Measurements from ENCODE around the gene ENTR1.
A peak's percentile ranks its signal among the peaks of the same experiment; 100 is the strongest.

The ENTR1 gene

DNA sequence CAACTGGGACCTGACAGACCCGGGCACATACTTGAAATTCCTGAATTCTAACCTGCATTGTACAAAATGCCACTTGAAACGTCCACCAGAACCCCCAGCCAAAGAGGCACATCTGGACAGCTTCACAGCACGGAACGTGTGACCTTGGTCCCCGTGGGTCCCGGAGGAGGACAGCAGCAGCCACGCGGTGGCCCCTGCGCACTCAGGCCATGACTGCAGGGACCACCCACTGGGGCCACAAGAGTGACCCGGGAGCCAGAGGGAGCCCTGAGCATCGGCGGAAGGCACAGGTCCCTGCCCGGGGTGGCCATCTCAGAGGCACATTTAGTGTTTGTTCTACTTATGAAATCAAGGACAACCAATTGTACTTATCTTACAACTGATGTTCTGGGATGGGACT, 8.3 kb downstream of the ENTR1 start:
- Histone ChIP-seq H3K9me2 (replicated peaks; ENCODE audit: control insufficient read depth, low read length) (no peaks in the 10 kb centered on the region), H3K9me3 (ENCODE audit: control insufficient read depth, insufficient read depth, low read length) (no peaks in the 10 kb centered on the region), H3K36me3 (ENCODE audit: control insufficient read depth, low read length) (peaks cover 69% of the 10 kb centered on the region), H3K27me3 (ENCODE audit: control insufficient read depth, low read length) (no peaks in the 10 kb centered on the region), H3K79me2 (ENCODE audit: control insufficient read depth, low read length) (peaks cover 29% of the 10 kb centered on the region), H4K20me1 (ENCODE audit: control insufficient read depth, insufficient read depth, low read depth, low read length) (no peaks in the 10 kb centered on the region; the same call in none of the 2 replicates), H3K4me3 (ENCODE audit: low read length) (no peak overlapping the region), H3F3A (ENCODE audit: control insufficient read depth, insufficient read depth) (peaks cover 14% of the 10 kb centered on the region; the same call in 1 of the 2 replicates), H3K4me1 (ENCODE audit: control insufficient read depth, low read length) (peaks cover 19% of the 10 kb centered on the region), H3K27ac (ENCODE audit: low read depth, low read length) (no peak overlapping the region), H3K4me2 (ENCODE audit: low read length) (no peak overlapping the region)
- no peak for TF ChIP-seq EZH2phosphoT487 (IDR thresholded peaks at IDR 0.05; ENCODE audit: borderline replicate concordance, low read length)

DNA sequence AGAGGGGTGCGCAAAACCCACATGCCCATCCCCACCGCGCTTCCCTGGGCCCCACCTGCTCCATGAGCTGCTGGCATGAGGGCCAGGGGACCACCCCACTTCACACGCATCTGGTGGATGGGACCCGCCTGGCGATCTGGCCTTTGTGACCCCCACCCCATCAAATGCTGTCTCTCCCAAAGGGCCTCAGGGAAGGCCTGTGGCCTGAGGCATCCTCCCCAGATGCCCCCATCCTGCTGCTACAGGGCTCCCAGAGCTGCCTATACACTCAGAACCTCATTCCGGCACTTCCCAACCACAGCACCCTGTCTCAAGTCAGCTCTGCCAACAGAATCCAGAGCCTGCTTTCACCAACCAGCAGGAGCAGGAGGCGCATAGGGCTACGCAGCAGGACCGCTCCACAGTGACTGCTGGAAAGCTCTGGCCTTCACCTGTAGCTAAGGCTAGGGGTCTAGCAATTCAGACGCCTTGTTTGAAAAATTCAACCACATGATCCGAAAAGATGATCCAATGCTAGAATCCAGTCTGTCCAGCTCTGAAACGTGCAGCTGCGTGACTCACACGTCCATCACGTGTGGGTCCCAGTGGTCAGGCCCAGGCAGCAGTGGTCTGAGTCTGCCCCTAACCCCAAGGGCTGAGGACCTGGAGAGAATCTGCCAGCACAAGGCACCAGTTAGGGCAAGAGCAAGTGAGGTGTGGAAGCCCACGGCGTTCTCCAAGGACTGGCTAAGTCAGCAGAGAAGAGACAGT, 9.1 kb downstream of the ENTR1 start:
- Histone ChIP-seq H3K9me3 (ENCODE audit: control insufficient read depth, insufficient read depth, low read length) (no peaks in the 10 kb centered on the region), H3K4me2 (ENCODE audit: low read length) (no peak overlapping the region), H3K9me2 (replicated peaks; ENCODE audit: control insufficient read depth, low read length) (no peaks in the 10 kb centered on the region), H3K4me1 (ENCODE audit: control insufficient read depth, low read length) (peaks cover 19% of the 10 kb centered on the region), H3K79me2 (ENCODE audit: control insufficient read depth, low read length) (peaks cover 34% of the 10 kb centered on the region), H3K36me3 (ENCODE audit: control insufficient read depth, low read length) (peaks cover 71% of the 10 kb centered on the region), H3K27me3 (ENCODE audit: control insufficient read depth, low read length) (no peaks in the 10 kb centered on the region), H4K20me1 (ENCODE audit: control insufficient read depth, insufficient read depth, low read depth, low read length) (no peaks in the 10 kb centered on the region; the same call in none of the 2 replicates), H3K27ac (ENCODE audit: low read depth, low read length) (no peak overlapping the region), H3F3A (ENCODE audit: control insufficient read depth, insufficient read depth) (peaks cover 14% of the 10 kb centered on the region; the same call in 1 of the 2 replicates), H3K4me3 (ENCODE audit: low read length) (no peak overlapping the region)
- TF ChIP-seq CTCF (IDR thresholded peaks at IDR 0.05; ENCODE audit: low read depth, low read length, poor library complexity, severe bottlenecking) = no peak
- TF ChIP-seq EZH2phosphoT487 (IDR thresholded peaks at IDR 0.05; ENCODE audit: borderline replicate concordance, low read length) = no peak

- Histone ChIP-seq H3K4me3 (ENCODE audit: low read length) (peak within 1 kb of the TSS; percentile 95), H4K20me1 (ENCODE audit: control insufficient read depth, insufficient read depth, low read depth, low read length) (no peaks in the 10 kb centered on the region; the same call in none of the 2 replicates), H3K27ac (ENCODE audit: low read depth, low read length) (peak within 1 kb of the TSS; percentile 38), H3K4me1 (ENCODE audit: control insufficient read depth, low read length) (peaks cover 19% of the 10 kb centered on the region), H3K9me2 (replicated peaks; ENCODE audit: control insufficient read depth, low read length) (no peaks in the 10 kb centered on the region), H3F3A (ENCODE audit: control insufficient read depth, insufficient read depth) (peaks cover 14% of the 10 kb centered on the region; the same call in 1 of the 2 replicates), H3K9me3 (ENCODE audit: control insufficient read depth, insufficient read depth, low read length) (no peaks in the 10 kb centered on the region), H3K79me2 (ENCODE audit: control insufficient read depth, low read length) (peaks cover 34% of the 10 kb centered on the region), H3K36me3 (ENCODE audit: control insufficient read depth, low read length) (peaks cover 73% of the 10 kb centered on the region), H3K4me2 (ENCODE audit: low read length) (peak within 1 kb of the TSS; percentile 75), H3K27me3 (ENCODE audit: control insufficient read depth, low read length) (no peaks in the 10 kb centered on the region)
- TF ChIP-seq EZH2phosphoT487 (IDR thresholded peaks at IDR 0.05; ENCODE audit: borderline replicate concordance, low read length) (no peak), CTCF (IDR thresholded peaks at IDR 0.05; ENCODE audit: low read depth, low read length, poor library complexity, severe bottlenecking) (peak; percentile 92)
Observed at GRCh38 chr9:136400038-136400834, 10.2 kb downstream of the ENTR1 start, which contains the start of gene SNAPC4. TSS of gene SNAPC4 (minus strand) at chr9:136400170. CDS start at chr9:136398428, 1,742 bp downstream.

Data from DOHH2 (cell line).